Erythroblast (primary cell): ENCODE measurements around the gene KCTD14.
"Not testable (repeated sequence)": the region's sequence is repeated elsewhere in the genome, so short reads cannot be mapped to it uniquely, and the experiment has no call there.

Experiments
- DNase-seq, 2 experiments: peaks; one replicate each; lab custom pipeline; 2025; lab: John Stamatoyannopoulos, UW
- GATA1 ChIP-seq: IDR thresholded peaks from 2 replicates; pipeline ENCODE4 v1.6.1; 2011; ENCODE audit warnings: low read depth, mild to moderate bottlenecking, control low read depth, low read length, moderate library complexity
- POLR2A ChIP-seq: IDR thresholded peaks from 2 replicates; pipeline ENCODE4 v1.6.1; 2011; ENCODE audit warnings: mild to moderate bottlenecking, low read length

Gene KCTD14

DNA sequence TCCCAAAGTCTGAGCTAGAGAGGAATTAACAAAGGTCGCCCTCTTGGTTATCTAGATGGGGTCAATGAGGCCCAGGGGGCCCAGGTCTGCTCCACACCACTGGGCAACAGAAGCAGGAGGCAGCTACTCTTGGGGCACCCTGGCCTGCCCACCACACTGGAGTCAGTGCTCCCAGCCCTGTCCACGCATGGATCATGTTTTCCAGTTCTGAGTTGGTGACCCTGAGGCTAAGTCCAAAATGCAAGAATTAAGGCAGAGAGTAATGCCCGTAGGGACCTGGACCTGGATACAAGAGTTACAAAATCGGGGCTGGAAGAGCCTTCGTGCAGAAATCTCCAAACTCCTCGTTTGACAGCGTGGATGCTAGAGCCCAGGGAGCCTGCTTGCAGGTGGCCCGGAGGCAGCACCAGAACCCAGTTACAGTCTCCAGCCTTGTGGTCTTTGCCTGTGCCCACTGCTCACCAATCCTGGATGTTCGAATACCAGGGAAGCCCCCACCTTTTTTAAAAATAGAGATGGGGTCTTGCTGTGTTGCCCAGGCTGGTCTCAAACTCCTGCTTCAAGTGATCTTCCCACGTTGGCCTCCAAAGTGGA, 34.5 kb upstream of the KCTD14 start:
- TF ChIP-seq POLR2A (no peak), GATA1 (no peak)
- no peak for DNase-seq

DNA sequence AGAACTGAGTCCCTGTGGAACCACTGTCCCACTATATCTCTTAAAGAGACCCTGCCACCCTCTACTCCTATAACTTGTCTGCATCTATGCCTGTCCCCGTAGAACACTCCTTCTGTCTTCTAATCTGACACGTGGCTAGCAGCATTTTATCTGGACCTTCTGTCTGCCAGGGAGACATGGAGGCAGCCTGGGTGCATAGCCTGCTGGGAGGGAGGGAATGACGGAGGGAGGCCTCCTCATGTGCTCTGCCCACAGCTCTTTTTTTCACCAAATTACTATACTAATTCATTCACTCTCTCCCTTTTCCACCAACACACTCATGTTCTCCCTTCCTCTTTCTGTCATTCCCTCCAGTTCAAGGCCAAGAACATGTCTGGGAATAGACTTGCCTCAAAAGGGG, 33.0 kb upstream of the KCTD14 start:
- TF ChIP-seq POLR2A: no peak
- no peak for TF ChIP-seq GATA1
- peak in 1 of 2 experiments; percentile 13 for DNase-seq

DNA sequence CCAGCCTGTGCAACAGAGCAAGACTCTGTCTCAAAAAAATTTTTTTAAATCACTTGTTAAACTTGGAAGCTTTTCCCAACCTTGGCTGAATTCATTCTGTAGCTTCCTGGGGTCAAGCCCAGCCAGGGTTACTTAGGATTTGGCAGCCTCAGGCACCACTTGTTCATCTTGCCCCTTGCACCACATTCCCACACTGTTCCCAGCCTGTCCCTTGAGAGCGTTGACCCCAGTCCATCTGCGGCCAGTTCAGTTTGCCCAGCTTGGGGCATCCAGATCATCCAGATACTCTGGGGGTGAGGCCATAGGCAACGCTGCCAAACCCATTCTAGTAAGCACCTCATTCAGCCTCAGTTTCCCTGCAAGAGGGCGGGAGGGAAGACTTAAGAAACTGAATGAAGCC, 31.9 kb upstream of the KCTD14 start:
- TF ChIP-seq GATA1 (no peak), POLR2A (no peak)

DNA sequence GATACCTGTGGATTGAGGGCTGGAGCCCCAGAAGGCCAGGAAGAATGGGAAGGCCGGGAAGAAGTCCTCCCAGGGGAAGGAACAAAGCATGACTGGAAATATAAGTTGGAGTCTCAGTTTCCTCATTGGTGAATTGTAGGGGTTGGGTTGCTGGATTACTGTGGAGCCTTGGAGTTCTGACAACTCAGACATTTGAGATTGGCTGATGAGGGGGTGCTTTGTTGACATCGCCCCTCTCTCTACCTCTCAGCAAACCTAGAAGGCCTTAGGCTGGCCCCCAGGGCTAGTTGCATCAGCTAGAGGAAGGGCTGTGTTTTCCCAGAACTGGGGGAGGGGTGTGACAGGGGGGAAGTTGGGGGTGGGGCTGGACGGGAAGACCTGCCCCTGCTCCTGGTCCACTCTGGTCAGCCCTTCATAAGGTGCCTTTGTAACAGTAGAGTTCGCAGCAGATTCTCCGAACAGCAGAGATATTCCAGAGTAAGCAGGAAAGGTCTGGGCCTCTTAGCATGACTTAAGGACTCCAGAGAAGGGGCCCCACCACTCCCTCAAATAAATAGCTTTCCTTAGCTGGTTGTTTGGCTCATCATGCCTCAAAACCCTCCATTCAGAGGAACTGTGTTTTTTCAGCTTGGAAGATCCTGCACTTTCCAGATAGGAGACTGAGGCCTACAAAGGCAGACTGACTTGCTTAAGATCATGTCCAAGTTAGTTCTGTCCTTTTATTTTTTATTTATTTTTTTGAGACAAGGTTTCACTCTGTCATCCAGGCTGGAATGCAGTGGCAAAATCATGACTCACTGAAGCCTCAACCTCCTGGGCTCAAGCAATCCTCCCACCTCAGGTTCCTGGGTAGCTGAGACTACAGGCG, 28.1 kb upstream of the KCTD14 start:
- TF ChIP-seq GATA1 (no peak), POLR2A (no peak)
- DNase-seq: peak in 1 of 2 experiments; percentile 21

More for the DNA sequence above, 31.9 kb upstream of the KCTD14 start:
- DNase-seq: no peak

- no peak for DNase-seq
- no peak for TF ChIP-seq POLR2A
- no peak for TF ChIP-seq GATA1
Observed at GRCh38 chr11:78049348-78049747, 26.3 kb upstream of the KCTD14 start.

GRCh38 chr11:78048561-78048960, 25.5 kb upstream of the KCTD14 start:
- TF ChIP-seq POLR2A (no peak), GATA1 (no peak)
- no peak for DNase-seq

- DNase-seq: no peak
- TF ChIP-seq POLR2A: no peak
- TF ChIP-seq GATA1: no peak
Observed at GRCh38 chr11:78046486-78046854, 23.4 kb upstream of the KCTD14 start.

DNA sequence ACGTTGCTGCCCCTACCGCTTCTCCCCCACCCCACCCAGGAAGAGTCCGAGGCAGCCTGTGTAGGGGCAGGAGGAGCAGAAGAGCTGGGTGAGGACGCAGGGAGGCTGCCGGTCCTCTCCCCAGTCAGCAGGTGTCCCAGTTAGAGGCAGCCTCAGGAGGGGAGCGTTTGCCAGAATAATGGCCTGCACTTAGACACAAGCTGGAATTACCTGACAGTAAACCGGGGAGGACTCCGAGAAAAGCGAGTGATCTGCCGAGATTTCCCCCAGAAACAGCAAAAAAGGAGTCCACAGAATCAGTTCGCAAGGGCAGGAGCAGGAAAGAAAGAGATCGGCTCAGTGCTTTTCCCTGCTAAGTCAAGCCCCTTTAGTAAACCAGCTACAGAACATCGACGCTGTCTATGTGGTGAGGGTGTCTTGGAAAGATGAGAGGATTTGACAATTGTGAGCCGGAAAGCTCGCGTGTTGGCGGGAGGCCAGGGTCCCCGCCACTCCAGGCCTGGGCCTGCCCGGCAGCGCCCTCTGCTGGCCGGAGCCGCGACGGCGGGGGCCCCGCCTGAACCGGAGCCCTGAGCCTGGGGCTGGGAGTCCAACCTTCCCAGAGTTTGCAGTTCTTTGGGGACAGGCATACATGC, 22.9 kb upstream of the KCTD14 start:
- TF ChIP-seq GATA1: no peak
- no peak for TF ChIP-seq POLR2A
- DNase-seq: peak; percentile 68 to 84

GRCh38 chr11:78044706-78045105, 21.6 kb upstream of the KCTD14 start:
- TF ChIP-seq GATA1 (no peak), POLR2A (no peak)
- no peak for DNase-seq

GRCh38 chr11:78041843-78042440, 18.9 kb upstream of the KCTD14 start:
- TF ChIP-seq GATA1 (no peak), POLR2A (no peak)
- DNase-seq: no peak

DNA sequence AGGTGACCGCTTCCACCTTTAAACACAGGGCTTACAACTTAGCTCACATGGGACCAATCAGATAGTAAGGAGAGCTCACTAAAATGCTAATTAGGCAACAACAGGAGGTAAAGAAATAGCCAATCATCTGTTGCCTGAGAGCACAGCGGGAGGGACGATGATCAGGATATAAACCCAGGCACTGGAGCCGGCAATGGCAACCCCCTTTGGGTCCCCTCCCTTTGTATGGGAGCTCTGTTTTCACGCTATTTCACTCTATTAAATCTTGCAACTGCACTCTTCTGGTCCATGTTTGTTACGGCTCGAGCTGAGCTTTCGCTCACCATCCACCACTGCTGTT, 18.3 kb upstream of the KCTD14 start:
- DNase-seq: not testable (repeated sequence)

DNA sequence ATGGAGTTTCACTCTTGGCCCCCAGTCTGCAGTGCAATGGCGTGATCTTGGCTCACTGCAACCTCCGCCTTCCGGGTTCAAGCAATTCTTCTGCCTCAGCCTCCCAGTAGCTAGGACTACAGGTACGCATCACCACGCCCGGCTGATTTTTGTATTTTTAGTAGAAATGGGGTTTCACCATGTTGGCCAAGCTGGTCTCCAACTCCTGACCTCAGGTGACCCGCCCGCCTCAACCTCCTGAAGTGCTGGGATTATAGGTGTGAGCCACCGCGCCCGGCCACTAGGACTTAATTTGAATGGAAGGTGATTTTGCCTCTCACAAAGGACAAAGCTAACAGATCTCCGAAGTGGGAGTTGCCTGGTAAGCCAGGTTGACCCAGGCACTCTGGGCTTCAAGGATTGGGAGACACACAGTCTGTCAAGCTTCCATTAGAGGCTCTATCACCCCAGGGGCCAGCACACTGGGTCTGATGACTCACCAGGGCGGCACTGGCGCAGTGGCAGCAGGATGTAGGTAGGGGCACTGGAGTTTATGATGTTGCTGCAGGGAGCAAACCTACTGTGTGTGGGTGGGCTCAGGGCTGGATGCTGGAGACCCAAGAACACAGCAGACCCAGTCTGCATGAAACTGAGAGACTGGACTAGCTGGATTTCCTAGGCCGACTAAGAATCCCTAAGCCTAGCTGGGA, 17.8 kb upstream of the KCTD14 start:
- TF ChIP-seq POLR2A: no peak
- no peak for DNase-seq

- DNase-seq: peak; percentile 46 to 53
Observed at GRCh38 chr11:78039919-78040671, 17.0 kb upstream of the KCTD14 start.

More at GRCh38 chr11:78039919-78040671, 17.0 kb upstream of the KCTD14 start:
- TF ChIP-seq GATA1 (no peak), POLR2A (no peak)
